BLaER1 treated with 17β-estradiol and CSF1 and Interleukin-3, amounts not matched to agents 10 nM and 100 nM (cell line): Measurements from ENCODE around the gene TMEM184A.
A peak's percentile ranks its signal among the peaks of the same experiment; 100 is the strongest.

Experiments used
- H3K27ac ChIP-seq, 11 experiments: shearing (Covaris generic); formaldehyde crosslinking; 2 replicates each; pipeline ENCODE4 v1.8.1; 2022
- H3K27me3 ChIP-seq, 11 experiments: shearing (Covaris generic); formaldehyde crosslinking; 2 replicates each; pipeline ENCODE4 v1.8.1; 2022
- H3K36me3 ChIP-seq, 11 experiments: shearing (Covaris generic); formaldehyde crosslinking; 2 replicates each; pipeline ENCODE4 v1.8.1; 2022
- H3K4me1 ChIP-seq, 10 experiments: shearing (Covaris generic); formaldehyde crosslinking; 2 replicates each; pipeline ENCODE4 v1.8.1; 2022
- H3K4me2 ChIP-seq, 11 experiments: shearing (Covaris generic); formaldehyde crosslinking; 2 replicates each; pipeline ENCODE4 v1.8.1; 2022
- H3K4me3 ChIP-seq, 10 experiments: shearing (Covaris generic); formaldehyde crosslinking; 2 replicates each; pipeline ENCODE4 v1.8.1; 2022
- H3K9ac ChIP-seq, 11 experiments: shearing (Covaris generic); formaldehyde crosslinking; 2 replicates each; pipeline ENCODE4 v1.8.1; 2022
- H3K9me3 ChIP-seq, 11 experiments: shearing (Covaris generic); formaldehyde crosslinking; replicated peaks in 1 of 11; 2 replicates each; pipeline ENCODE4 v1.8.1; 2022
- H4K20me1 ChIP-seq, 11 experiments: shearing (Covaris generic); formaldehyde crosslinking; 2 replicates each; pipeline ENCODE4 v1.8.1; 2022
- Cebpa-rat ChIP-seq, 11 experiments: shearing (Covaris generic); IDR thresholded peaks; 2 replicates each; pipeline ENCODE4 v1.8.1; 2022

Gene TMEM184A

GRCh38 chr7:1501487-1502270 is 54.3 kb downstream of the TMEM184A start:
- no peaks in the 10 kb centered on the region for H3K27me3 ChIP-seq
- peak overlapping the region; percentile 95 to 99 (median 99) for H3K4me2 ChIP-seq
- H3K27ac ChIP-seq: peak overlapping the region in 9 of 11 experiments; percentile 23 to 70 (median 52); a peak in 15 of 22 replicates
- peak overlapping the region in 9 of 10 experiments; percentile 0 to 100 (median 96); a peak in 13 of 20 replicates for H3K4me3 ChIP-seq
- no peak for TF ChIP-seq Cebpa-rat (IDR thresholded peaks at IDR 0.05)
- H3K4me1 ChIP-seq: peaks cover 39 to 55% (median 51%) of the 10 kb centered on the region in 10 experiments
- peaks cover 6 to 69% (median 65%) of the 10 kb centered on the region in 11 experiments; a peak in 21 of 22 replicates for H4K20me1 ChIP-seq
- H3K36me3 ChIP-seq: peaks cover 52 to 67% (median 62%) of the 10 kb centered on the region in 11 experiments
- H3K9me3 ChIP-seq: no peaks in the 10 kb centered on the region
- H3K9ac ChIP-seq: peak overlapping the region; percentile 84 to 95 (median 87)

DNA sequence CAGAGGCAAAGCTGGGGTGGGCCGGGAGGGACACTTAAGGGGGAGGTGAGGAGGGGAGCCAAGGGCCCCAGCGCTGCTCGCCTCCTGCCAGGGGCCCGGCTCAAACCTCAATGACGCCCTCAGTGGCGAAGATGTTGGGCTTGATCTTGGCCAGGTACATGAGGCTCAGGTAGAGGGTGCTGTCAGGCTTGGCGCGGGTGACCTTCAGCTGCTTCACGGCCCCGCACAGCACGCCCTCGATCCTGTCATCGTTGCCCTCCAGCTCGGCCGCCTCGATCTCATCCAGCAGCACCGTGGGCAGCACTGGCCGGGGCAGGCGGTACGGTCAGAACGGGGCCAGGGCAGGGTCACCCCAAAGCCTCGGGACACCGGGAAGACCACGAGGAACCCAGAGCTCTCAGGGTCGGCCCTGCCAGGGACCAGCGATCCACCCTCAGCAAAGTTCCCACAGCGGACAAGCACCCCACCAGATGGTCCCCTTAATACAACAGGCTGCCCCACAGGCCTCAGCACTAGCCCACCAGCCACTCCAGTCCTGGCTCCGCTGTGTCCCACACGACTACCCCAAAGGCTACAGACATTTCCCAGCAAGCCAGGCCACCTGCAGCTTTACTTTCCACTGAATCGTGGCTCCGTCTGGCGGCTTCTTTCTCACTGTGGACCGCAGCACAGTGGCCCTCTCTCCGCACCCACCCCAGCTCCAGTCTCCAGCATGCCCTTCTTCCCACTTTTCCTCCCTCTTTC is 55.8 kb downstream of the TMEM184A start:
- no peak for TF ChIP-seq Cebpa-rat (IDR thresholded peaks at IDR 0.05)
- Histone ChIP-seq H4K20me1 (peaks cover 6 to 83% (median 74%) of the 10 kb centered on the region in 11 experiments; a peak in 21 of 22 replicates), H3K9me3 (no peaks in the 10 kb centered on the region), H3K4me1 (peaks cover 28 to 44% (median 40%) of the 10 kb centered on the region in 10 experiments), H3K9ac (peak overlapping the region in 8 of 11 experiments; percentile 19 to 95 (median 86); a peak in 13 of 22 replicates), H3K27me3 (no peaks in the 10 kb centered on the region), H3K27ac (no peak overlapping the region), H3K36me3 (peaks cover 67 to 81% (median 75%) of the 10 kb centered on the region in 11 experiments), H3K4me3 (no peak overlapping the region), H3K4me2 (peak overlapping the region in 6 of 11 experiments; percentile 95 to 99 (median 98); a peak in 10 of 22 replicates)

GRCh38 chr7:1499367-1500029 is 56.5 kb downstream of the TMEM184A start:
- H3K4me2 ChIP-seq: no peak overlapping the region
- no peak overlapping the region for H3K27ac ChIP-seq
- peaks cover 22 to 36% (median 33%) of the 10 kb centered on the region in 10 experiments for H3K4me1 ChIP-seq
- peaks cover 74 to 89% (median 82%) of the 10 kb centered on the region in 11 experiments for H3K36me3 ChIP-seq
- H3K9ac ChIP-seq: no peak overlapping the region
- H3K4me3 ChIP-seq: no peak overlapping the region
- no peak for TF ChIP-seq Cebpa-rat (IDR thresholded peaks at IDR 0.05)
- H3K9me3 ChIP-seq: no peaks in the 10 kb centered on the region
- no peaks in the 10 kb centered on the region for H3K27me3 ChIP-seq
- peaks cover 6 to 91% (median 80%) of the 10 kb centered on the region in 11 experiments; a peak in 21 of 22 replicates for H4K20me1 ChIP-seq

GRCh38 chr7:1498370-1499305 is 57.4 kb downstream of the TMEM184A start:
- Histone ChIP-seq H3K9ac (no peak overlapping the region), H3K9me3 (no peaks in the 10 kb centered on the region), H3K4me3 (no peak overlapping the region), H4K20me1 (peaks cover 6 to 95% (median 82%) of the 10 kb centered on the region in 11 experiments; a peak in 21 of 22 replicates), H3K27me3 (no peaks in the 10 kb centered on the region), H3K27ac (no peak overlapping the region), H3K4me2 (no peak overlapping the region), H3K4me1 (peaks cover 22 to 35% (median 32%) of the 10 kb centered on the region in 10 experiments), H3K36me3 (peaks cover 83 to 93% (median 91%) of the 10 kb centered on the region in 11 experiments)
- no peak for TF ChIP-seq Cebpa-rat (IDR thresholded peaks at IDR 0.05)

GRCh38 chr7:1497293-1497927 is 58.6 kb downstream of the TMEM184A start:
- Histone ChIP-seq H3K4me3 (no peak overlapping the region), H3K4me1 (peaks cover 12 to 23% (median 20%) of the 10 kb centered on the region in 10 experiments), H3K27me3 (no peaks in the 10 kb centered on the region), H3K27ac (no peak overlapping the region), H3K4me2 (no peak overlapping the region), H3K36me3 (peaks cover 84 to 96% (median 92%) of the 10 kb centered on the region in 11 experiments), H3K9ac (no peak overlapping the region), H3K9me3 (no peaks in the 10 kb centered on the region), H4K20me1 (peaks cover 6 to 92% (median 75%) of the 10 kb centered on the region in 11 experiments; a peak in 21 of 22 replicates)
- no peak for TF ChIP-seq Cebpa-rat (IDR thresholded peaks at IDR 0.05)

- TF ChIP-seq Cebpa-rat (IDR thresholded peaks at IDR 0.05): no peak
- H4K20me1 ChIP-seq: peaks cover 6 to 92% (median 74%) of the 10 kb centered on the region in 11 experiments; a peak in 21 of 22 replicates
- H3K36me3 ChIP-seq: peaks cover 84 to 96% (median 93%) of the 10 kb centered on the region in 11 experiments
- no peak overlapping the region for H3K9ac ChIP-seq
- no peaks in the 10 kb centered on the region for H3K9me3 ChIP-seq
- H3K4me1 ChIP-seq: peaks cover 5 to 16% (median 14%) of the 10 kb centered on the region in 10 experiments
- no peaks in the 10 kb centered on the region for H3K27me3 ChIP-seq
- no peak overlapping the region for H3K4me3 ChIP-seq
- no peak overlapping the region for H3K27ac ChIP-seq
- no peak overlapping the region for H3K4me2 ChIP-seq
Observed at GRCh38 chr7:1496531-1497292, 59.3 kb downstream of the TMEM184A start.
